Measurements from ENCODE around the gene EXD3. TPM values are rescaled to one million over a fixed set of nuclear protein-coding genes. Genes with fewer than 3 reads are reported as not detected.

Gene EXD3
- total RNA-seq, 1 donor from 2014 or later = 11.3 TPM

Small RNAs within 50 kb of the gene (microRNA-seq; reads per million reads assigned to microRNA genes)
- not detected for gene MIR7114

Other genes starting within 250 kb of the EXD3 start
- 32.5 TPM for gene ANAPC2, start 234.6 kb downstream of the EXD3 start, total RNA-seq
- 59.5 TPM for gene SSNA1, start 234.5 kb downstream of the EXD3 start, total RNA-seq
- 13.5 TPM for gene TPRN, start 222.4 kb downstream of the EXD3 start, total RNA-seq
- 40.6 TPM for gene TMEM203, start 217.5 kb downstream of the EXD3 start, total RNA-seq
- 8.0 TPM for gene NDOR1, start 217.5 kb downstream of the EXD3 start, total RNA-seq
- gene RNF208, start 200.9 kb downstream of the EXD3 start, total RNA-seq = 22.2 TPM
- not detected for gene CYSRT1, start 198.0 kb downstream of the EXD3 start, total RNA-seq
- not detected for gene RNF224, start 195.7 kb downstream of the EXD3 start, total RNA-seq
- gene SLC34A3, start 192.3 kb downstream of the EXD3 start, total RNA-seq = not detected
- gene TUBB4B, start 181.9 kb downstream of the EXD3 start, total RNA-seq = 304 TPM
- not detected for gene STPG3, start 171.9 kb downstream of the EXD3 start, total RNA-seq
- 37.2 TPM for gene NELFB, start 167.8 kb downstream of the EXD3 start, total RNA-seq
- gene TOR4A, start 145.4 kb downstream of the EXD3 start, total RNA-seq = 13.9 TPM
- 11.7 TPM for gene NRARP, start 120.9 kb downstream of the EXD3 start, total RNA-seq
- gene NOXA1, start 231 bp upstream of the EXD3 start, total RNA-seq = 3.3 TPM
- not detected for gene ENTPD8, start 18.2 kb upstream of the EXD3 start, total RNA-seq
- 12.2 TPM for gene NSMF, start 36.2 kb upstream of the EXD3 start, total RNA-seq
- 8.1 TPM for gene PNPLA7, start 127.2 kb upstream of the EXD3 start, total RNA-seq
- gene MRPL41, start 128.7 kb upstream of the EXD3 start, total RNA-seq = 184 TPM
- gene DPH7, start 155.8 kb upstream of the EXD3 start, total RNA-seq = 21.2 TPM
- gene ZMYND19, start 167.3 kb upstream of the EXD3 start, total RNA-seq = 11.2 TPM
- gene ARRDC1, start 182.5 kb upstream of the EXD3 start, total RNA-seq = 21.1 TPM
- 39.8 TPM for gene EHMT1, start 195.8 kb upstream of the EXD3 start, total RNA-seq